Measurements from ENCODE around the gene SRBD1. TPM values are rescaled to one million over a fixed set of nuclear protein-coding genes. Genes with fewer than 3 reads are reported as not detected.

SRBD1 gene
- total and polyA plus RNA-seq, 9 donors: 4.8 to 34.8 (median 15.9) TPM

DNA sequence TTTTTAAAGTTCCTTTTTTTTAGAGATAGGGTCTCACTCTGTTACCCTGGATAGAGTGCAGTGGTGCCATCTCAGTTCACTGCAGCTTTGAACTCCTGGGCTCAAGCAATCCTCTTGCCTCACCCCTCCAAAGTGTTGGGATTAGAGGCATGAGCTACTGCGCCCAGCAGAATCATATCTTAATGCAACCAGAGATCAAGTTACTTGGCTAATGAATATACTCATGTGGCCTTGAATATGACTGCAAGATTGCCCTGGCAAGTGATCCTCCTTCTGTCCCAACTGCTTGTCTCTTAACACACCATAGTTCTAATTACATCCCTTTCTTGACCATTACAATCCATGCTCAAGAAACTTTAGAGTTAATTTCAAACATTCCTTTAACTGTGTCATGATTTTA lies 133.5 kb downstream of the SRBD1 start:
- no peaks in the 10 kb centered on the region for H3K9me3 ChIP-seq
- intact Hi-C loops (cut with DNase I): no loop called here
- TF ChIP-seq, protein P1, sequence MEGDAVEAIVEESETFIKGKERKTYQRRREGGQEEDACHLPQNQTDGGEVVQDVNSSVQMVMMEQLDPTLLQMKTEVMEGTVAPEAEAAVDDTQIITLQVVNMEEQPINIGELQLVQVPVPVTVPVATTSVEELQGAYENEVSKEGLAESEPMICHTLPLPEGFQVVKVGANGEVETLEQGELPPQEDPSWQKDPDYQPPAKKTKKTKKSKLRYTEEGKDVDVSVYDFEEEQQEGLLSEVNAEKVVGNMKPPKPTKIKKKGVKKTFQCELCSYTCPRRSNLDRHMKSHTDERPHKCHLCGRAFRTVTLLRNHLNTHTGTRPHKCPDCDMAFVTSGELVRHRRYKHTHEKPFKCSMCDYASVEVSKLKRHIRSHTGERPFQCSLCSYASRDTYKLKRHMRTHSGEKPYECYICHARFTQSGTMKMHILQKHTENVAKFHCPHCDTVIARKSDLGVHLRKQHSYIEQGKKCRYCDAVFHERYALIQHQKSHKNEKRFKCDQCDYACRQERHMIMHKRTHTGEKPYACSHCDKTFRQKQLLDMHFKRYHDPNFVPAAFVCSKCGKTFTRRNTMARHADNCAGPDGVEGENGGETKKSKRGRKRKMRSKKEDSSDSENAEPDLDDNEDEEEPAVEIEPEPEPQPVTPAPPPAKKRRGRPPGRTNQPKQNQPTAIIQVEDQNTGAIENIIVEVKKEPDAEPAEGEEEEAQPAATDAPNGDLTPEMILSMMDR (IDR thresholded peaks at IDR 0.05): no peak
- TF ChIP-seq POLR2A (IDR thresholded peaks at IDR 0.05) (no peak), EP300 (IDR thresholded peaks at IDR 0.05) (no peak)
- WGBS, 3 donors: 83 to 96% (median 96%) methylated on average over 1 of the region's 1 CpG
- H3K36me3 ChIP-seq: no peaks in the 10 kb centered on the region
- H3K4me3 ChIP-seq: no peak overlapping the region
- H3K27ac ChIP-seq: no peak overlapping the region
- no peak for DNase-seq
- no peaks in the 10 kb centered on the region for H3K4me1 ChIP-seq (ENCODE audit: insufficient read depth)
- no peaks in the 10 kb centered on the region for H3K27me3 ChIP-seq

DNA sequence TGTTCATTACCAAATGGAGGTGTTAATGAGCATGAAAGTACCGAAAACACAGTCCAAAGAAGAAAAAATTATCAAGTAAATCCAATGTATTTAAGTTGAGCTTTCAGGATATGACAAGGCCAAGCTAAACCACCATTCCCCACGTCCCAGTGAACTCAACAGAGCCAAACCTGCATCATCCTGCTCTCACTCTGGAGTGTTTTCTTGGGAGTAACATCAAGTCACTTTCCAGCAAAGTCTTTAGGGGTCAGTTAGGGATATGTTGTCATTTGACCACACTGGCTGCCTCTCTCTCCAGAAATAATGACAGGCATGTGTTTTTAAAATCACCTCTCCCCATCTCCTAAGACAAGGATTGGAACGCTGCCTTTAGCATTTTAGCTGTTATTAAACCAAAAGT lies 140.5 kb downstream of the SRBD1 start:
- no peak for DNase-seq
- TF ChIP-seq EP300 (IDR thresholded peaks at IDR 0.05) (no peak), POLR2A (IDR thresholded peaks at IDR 0.05) (no peak)
- TF ChIP-seq, protein P1 (IDR thresholded peaks at IDR 0.05): no peak
- Histone ChIP-seq H3K4me3 (no peak overlapping the region), H3K4me1 (ENCODE audit: insufficient read depth) (no peaks in the 10 kb centered on the region), H3K9me3 (no peaks in the 10 kb centered on the region), H3K27me3 (no peaks in the 10 kb centered on the region), H3K27ac (no peak overlapping the region), H3K36me3 (no peaks in the 10 kb centered on the region)
- intact Hi-C loops (cut with DNase I): no loop called here
- WGBS, 3 donors: 60 to 81% (median 72%) methylated on average over 3 of the region's 3 CpGs

DNA sequence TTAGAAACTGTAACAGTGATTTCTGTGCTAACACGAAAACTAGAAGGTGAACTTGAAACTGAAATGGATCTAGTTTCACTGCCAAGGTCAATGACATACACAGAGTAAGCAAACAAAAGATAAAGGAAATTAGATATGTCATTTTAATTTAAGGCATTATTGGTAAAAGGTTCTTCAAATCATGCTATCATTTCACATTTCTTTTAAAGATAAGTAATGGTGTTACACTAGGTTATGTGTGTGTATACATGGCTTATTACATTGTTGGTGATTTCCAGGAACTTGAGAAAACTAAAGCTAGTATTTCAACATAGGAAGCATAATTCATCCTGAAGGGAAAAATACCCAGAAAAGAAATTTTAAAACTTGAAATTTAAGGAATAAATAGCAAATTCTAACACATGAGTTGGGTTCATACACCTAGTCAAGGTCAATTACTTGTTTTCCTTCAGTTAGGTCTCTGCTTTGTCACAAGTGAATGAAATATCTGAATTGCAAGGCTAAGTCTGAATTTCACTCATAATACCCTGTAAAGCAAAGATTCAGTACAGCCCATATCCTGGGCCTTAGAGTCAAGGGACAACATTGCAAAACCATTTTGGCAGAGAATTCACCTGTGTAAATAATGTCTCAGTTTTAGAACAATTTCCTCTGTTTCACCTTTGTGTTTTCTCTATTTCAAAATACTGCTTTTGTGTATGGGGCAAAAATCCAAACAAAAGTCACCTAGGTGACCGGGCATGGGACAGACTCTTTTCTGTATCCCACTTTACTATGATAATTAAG lies 141.6 kb downstream of the SRBD1 start:
- Histone ChIP-seq H3K27me3 (no peaks in the 10 kb centered on the region), H3K9me3 (no peaks in the 10 kb centered on the region), H3K27ac (no peak overlapping the region), H3K36me3 (no peaks in the 10 kb centered on the region), H3K4me1 (ENCODE audit: insufficient read depth) (no peaks in the 10 kb centered on the region), H3K4me3 (no peak overlapping the region)
- intact Hi-C loops (cut with DNase I): no loop called here
- no peak for TF ChIP-seq POLR2A (IDR thresholded peaks at IDR 0.05)
- TF ChIP-seq, protein P1 (IDR thresholded peaks at IDR 0.05): no peak
- TF ChIP-seq EP300 (IDR thresholded peaks at IDR 0.05): no peak
- WGBS, 3 donors: 76 to 82% (median 77%) methylated on average over 2 of the region's 2 CpGs
- no peak for DNase-seq

DNA sequence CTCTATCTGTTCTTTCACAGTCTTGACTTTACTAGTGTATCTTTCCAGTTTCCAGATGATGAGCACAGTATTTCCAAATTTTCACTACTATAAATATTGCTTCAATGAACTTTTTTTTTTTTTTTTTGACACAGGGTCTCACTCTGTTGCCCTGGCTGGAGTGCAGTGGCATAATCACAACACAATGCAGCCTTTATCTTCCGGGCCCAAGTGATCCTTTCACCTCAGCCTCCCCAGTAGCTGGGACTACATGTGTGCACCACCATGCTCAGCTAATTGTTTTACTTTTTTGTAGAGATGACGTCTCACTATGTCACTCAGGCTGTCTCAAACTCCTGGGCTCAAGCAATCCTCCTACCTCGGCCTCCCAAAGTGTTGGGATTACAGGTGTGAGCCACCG lies 142.8 kb downstream of the SRBD1 start:
- Histone ChIP-seq H3K27ac (no peak overlapping the region), H3K9me3 (no peaks in the 10 kb centered on the region), H3K27me3 (no peaks in the 10 kb centered on the region), H3K36me3 (no peaks in the 10 kb centered on the region), H3K4me1 (ENCODE audit: insufficient read depth) (no peaks in the 10 kb centered on the region), H3K4me3 (no peak overlapping the region)
- TF ChIP-seq POLR2A (IDR thresholded peaks at IDR 0.05) (no peak), EP300 (IDR thresholded peaks at IDR 0.05) (no peak)
- TF ChIP-seq, protein P1 (IDR thresholded peaks at IDR 0.05): no peak
- intact Hi-C loops (cut with DNase I): no loop called here
- 95 to 99% (median 96%) methylated on average over 4 of the region's 4 CpGs for WGBS, 3 donors
- no peak for DNase-seq
